D341Med (cell line): ENCODE results near the gene MAP1LC3A.

Experiments
- DNase-seq: peaks from one replicate; pipeline ENCODE4 v3.0.0; 2012; ENCODE audit warnings: low spot score

MAP1LC3A gene

DNA sequence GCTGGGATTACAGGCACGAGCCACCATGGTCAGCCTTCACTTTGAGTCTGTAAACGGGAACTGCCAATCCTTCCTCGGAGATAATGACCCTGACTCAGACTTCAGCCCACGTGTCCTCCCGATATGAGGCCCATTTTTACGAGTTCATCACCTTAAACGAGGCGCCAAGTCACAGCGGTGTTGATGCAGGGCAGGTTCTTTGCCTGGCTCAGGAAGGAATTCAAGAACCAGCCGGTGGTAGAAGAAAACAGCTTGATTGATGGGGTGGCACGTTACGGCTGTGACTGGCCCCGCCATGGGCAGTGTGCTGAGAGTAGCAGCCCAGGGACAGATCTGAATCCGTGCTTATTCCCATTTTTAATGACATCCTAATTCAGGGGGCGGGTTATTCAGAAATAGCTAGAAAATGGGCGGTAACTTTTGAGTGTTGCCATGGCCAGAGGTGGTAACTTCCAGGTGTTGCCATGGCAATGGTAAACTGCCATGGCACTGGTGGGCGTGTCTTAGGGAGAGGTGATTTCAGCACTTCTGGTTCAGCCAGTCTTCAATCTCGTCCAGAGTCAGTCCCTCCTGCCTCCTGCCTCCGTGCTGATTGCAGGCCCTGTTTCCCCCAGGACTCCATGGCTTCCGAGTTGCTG is 9.1 kb upstream of the MAP1LC3A start:
- DNase-seq = no peak

DNA sequence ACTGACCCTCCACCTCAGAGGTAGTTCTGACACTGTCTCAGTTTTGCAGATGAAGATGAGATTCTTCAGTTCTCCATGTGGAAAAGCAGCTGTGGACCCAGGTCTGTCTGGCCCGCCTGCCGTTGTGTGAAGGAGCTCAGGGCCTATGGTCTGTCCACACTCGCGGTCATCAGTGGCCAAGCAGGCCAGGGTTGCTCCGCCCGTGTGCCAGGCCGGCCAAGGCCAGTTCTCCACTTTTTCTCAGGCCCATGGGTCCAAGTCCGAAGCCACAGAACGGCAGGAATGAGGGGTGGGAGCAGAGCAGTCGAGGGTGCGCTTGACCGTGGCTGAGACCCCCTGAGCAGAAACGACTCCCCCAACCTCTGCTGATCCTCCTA is 8.6 kb upstream of the MAP1LC3A start:
- no peak for DNase-seq

DNA sequence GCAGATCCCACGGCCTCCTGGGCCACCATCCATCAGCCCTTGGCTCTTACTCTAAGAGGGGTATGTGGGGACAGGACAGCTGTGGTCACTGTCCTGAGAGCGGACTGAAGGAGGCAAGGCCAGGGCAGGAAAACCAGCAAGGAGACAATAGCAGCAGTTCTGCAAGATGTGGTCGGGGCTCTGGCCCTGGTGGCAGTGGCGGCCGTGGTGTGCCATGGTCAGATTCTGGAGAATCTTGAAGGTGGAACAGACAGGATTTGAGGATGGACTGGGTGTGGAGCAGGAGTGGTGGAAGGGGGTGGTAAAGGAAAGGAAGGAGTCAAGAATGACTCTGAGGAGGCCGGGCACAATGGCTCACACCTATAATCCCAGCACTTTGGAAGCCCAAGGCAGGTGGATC is 5.9 kb upstream of the MAP1LC3A start:
- DNase-seq = no peak

DNA sequence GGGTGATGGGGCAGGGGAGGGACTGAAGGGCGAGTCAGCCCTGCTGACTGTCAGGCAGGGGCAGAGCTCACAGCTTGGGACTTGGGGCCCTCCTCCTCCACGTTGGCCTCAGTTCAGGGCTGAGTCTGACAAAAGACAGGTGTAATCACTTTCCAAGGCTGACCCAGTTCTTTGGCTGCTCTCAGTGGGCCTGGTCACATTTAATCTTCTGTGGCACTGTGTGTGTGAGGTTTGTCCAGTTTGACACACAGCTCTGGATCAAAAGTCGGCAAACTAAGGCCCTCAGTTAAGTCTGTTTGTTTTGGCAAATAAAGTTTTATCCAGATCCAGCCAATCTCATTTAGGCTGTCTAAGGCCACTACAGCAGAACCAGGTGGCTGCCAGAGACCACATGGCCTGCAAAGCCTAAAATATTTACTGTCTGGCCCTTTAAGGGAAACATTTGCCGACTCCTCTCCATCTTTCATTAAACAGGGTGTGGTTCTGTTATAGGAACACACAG is 5.1 kb upstream of the MAP1LC3A start:
- no peak for DNase-seq

DNA sequence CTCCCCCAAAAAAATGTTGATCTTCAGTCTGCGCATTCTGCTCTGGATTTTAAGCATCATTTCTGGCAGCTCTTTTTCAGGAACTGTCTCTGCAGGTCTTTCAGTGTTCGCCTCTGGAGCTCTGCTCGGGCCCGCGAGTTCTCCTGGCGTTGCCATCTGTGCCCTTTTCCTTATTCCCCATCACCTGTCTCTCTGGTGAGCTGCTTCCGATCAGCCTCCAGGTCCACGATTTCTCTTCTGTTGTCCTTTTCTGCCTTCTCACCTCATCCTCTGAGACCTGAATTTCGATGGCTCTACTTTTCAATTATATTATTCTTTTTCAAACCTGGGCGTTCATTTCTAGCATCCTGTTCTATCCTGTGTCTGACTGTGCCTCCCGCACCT is 590 bp upstream of the MAP1LC3A start:
- no peak for DNase-seq

DNA sequence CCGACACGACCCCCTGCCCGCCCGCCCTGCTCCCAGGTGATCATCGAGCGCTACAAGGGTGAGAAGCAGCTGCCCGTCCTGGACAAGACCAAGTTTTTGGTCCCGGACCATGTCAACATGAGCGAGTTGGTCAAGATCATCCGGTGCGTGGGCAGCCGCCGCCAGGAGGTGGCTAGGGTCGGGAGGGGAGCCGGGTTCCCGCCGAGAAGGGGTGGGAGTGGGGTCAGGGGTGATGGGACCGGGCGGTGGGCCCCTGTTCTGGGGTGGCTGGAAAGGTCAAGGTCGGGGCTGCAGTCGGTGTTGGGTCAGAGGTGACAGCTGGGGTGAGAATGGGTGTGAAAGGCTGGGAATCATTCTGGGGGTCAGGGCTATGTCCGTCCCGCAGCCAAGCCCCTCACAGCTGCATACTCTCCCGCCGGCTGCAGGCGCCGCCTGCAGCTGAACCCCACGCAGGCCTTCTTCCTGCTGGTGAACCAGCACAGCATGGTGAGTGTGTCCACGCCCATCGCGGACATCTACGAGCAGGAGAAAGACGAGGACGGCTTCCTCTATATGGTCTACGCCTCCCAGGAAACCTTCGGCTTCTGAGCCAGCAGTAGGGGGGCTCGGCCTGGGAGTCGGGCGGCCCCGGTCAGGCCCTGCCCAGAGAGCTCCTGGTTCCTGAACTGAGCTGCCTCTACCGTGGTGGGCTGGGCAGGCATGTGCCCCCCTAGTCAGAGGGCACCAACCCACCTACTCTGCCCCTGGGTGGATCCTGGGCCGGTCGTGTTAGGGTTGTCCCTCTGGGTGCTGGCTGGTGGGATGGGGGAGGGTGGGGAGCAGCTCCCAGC is 1.0 kb downstream of the MAP1LC3A start:
- DNase-seq = no peak

DNA sequence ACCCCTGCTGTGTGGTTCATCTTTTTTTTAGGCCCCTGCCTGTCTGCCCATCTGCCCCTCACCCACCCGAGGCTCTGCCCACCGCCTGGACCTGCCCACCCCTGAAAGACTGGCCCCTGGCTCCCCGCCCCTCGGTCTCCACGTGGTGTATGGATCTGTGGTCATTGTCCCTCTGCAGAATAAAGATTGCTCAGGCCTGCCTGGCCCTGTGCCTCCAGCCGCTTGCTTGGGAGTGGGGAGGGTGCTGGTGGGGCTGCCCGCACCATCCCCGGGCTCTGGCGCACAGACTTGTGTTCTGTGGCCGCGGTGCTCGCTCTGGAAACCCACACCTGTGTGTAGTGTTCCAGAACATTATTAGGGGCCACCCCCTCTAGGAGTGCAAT is 1.6 kb downstream of the MAP1LC3A start:
- DNase-seq = no peak

DNA sequence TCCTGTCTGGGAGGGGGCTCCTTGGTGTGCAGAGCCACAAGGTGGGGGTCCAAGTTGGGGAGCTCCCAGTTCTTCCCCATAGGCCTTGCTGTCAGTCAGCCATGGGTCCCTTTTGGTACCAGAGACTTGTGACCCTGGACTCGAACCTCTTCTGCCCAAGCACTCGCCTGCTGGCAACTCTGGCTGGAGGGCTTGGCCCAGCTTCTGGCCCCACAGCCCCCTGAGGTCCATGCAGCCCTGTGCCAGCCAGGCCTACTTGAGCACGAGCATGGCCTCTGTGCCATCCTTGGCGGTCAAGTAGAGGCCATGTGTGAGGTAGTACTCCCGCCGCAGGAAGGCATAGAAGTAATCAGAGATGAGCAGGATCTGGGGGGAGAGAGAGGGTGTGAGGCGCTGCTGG is 2.1 kb downstream of the MAP1LC3A start:
- DNase-seq = no peak

DNA sequence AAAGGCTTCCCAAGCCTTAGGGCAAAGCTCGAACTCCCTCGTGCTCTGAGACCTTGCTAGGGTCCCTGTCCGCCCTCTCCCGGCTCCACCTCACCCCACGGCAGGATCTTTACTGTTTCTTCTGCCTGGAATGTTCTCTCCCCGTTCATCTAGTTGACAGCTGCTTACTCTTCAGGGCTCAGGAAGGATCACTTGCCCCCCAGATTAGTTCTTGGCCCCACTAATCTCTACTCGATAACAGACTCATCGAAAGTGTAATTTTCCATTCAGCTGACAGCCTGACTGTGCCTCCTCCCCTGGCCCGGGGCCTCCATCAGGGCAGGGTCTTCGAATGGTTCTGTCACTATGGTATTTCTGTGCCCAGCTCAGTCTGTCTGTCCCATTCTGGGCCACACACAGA is 3.1 kb downstream of the MAP1LC3A start:
- no peak for DNase-seq

DNA sequence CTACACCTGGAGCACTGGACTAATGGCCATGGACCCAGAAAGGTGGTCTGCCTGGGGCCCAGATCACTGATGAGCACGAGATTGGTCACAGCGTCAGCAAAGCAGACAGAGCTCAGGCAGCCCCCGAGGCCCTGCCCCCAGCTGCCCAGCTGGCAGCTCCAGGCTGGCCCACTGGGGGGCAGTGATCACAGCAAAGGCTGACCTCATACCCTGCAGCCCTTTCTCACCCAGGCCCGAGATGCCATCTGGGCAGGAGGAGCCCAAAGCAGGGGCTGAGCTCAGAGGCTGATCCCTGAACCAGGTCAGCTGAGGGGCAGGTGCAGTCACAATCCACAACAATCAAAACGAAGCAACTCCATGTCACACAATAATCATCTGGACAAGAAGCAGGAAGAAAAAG is 4.1 kb downstream of the MAP1LC3A start:
- DNase-seq = peak; percentile 75

DNA sequence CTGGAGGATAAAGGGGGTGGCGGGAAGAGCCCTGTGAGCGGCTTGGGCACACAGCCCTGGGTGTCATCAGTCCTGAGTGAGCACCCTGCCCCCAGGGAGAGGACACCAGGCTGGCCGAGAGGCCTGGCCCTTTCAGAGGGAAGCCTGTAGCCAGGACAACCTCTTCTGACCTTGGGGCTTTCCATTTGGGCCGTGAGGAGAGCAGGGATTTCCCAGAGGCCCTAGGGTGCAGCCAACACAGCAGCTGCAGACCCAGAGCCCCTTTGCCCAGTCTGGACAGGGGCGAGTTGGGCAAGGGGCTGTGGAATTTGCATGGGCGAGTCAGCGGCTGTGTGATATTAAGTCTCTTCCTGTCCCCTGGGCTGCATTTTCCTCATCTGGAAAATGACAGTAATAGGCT is 6.3 kb downstream of the MAP1LC3A start:
- no peak for DNase-seq

DNA sequence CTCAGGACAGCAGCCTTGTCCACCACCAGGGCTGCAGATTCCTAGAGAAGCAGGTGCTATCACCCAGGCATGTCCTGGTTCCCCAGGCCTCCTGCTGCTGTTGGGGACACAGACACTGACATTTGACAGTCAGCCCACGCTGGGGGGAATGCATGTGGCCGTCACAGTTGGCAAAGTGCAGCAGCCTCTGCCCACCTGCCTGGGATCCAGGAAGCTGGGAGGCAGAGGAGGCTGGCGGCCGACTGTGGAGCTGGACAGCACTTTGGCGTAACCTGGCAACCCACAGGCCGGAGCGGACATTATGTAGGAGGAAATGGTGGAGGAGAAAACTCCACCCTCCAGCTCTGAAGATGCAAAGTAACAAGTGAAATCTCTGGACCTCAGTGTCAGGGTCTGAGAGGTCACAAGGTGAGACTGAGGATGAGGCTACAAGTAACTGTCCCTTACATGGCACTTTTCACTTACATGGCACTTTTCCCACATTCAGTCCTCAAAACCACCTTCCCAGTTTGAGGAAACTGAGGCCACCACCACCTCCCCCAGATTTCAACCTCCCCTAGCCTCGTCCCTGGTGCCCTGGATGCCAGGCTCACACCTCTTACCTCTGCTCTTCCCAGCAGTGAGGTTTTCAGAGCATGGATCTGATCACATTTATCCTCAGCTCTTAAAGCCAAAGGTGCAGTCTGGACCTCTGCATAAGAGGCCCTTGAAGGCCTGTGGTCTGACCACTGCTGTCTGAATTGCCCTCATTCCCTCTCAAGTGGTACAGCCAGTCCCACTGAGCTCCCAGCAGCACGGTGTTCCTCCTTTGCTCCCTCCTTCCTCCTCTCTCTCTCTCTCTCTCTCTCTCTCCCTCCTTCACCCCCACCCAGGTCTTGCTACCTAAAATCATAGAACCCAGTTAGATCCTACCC is 8.7 kb downstream of the MAP1LC3A start:
- no peak for DNase-seq

DNA sequence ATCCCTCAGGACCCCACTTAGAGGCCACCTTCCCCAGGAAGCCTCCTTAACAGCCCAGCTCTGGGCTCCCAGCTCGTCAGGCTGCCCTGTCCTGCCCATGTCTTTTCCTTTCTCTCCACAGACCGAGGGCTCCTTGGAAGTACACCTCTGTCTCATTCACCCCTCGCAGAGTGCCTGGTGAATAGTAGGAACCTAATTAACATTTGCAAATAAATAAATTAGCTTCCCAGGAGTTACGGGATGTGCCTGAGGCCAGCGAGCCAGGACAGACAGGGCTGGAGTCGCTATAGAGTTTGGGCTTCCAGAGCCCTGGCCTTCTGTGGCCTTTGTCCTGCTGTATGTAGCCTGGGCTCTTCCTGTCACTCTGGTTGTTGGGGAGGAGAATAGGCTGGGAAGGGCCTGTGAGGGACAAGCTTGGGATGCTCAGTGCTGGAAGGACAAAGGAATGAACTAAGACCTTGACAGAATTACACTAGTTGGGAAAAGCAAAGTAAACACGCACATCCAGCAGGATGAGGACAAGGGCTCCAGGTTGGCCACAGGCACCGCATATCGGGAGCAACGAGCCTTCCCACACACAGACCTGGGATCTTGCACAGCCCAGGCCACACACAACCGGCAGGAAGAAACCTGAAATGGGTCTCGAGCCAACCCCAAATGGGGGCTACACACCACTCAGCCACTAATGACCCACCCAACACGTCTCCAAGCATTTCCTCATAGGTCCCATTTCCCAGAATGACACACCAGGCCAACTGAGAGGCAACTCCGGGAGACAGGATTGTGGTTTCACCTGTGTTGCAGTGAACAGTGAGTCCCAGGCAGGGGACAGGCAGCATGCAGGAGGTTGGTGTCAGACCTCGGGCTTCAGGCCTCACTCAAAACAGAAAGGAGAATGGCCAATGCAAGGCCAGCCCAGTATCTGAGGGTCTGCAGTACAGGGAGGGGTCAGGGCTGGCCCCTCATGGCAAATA is 9.7 kb downstream of the MAP1LC3A start:
- DNase-seq = no peak

DNA sequence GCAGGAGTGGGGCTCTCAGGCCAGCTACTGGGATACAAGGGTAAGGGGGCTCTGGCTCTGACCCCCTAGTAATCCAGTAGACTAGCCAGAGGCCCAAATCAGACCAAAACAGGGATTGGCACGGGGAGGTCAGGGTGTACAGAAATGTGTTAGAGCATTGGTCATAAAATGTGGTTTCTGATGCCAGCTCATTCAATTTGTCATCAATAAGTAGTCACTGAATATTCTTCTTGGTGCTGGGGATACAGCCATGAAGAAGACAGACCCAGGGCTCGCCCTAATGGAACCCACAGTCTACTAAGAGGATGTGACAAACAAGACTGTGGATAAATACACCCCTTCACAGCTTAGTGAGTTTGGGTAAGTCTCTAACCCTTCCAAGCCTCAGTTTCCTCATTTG is 11.1 kb downstream of the MAP1LC3A start:
- DNase-seq = no peak

DNA sequence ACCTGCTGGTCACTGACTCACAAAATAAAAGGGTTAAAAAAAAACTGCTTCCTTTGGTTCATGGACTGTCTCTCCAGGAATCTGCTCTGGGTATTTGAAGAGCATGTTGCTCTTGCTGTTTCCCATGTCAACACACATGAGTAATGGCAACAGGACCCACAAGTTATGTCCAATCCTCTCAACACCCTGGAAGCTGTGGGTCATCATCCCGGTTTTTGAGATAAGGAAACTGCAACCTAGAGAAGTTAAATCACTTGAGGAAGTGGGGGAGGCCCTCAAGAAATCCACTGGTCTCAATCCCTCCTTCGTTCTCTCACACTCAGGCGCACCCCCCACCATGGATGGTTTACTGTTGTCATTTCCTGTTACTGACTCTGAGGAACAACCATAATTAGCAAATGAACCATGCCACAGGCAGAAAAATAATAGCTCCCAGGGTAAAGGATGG is 12.4 kb downstream of the MAP1LC3A start:
- no peak for DNase-seq

DNA sequence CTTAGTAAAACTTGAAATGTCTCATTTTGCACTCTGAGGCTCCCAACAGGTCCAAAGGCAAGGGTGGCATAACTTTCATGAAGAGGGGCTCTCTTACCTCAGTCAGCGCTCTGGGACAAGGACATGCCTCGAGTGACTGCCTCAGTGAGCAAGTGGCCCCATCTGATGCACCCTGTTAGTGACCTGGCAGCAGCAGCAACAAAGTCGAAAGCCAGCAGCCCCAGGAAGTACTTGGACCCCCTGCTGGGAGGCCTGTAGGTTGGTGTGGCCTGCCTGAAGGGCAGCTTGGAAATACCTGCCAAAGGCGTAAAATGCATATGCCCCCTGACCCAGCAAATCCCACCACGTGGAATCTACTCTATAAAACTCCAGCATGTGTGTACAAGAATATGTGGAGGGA is 13.2 kb downstream of the MAP1LC3A start:
- no peak for DNase-seq

DNA sequence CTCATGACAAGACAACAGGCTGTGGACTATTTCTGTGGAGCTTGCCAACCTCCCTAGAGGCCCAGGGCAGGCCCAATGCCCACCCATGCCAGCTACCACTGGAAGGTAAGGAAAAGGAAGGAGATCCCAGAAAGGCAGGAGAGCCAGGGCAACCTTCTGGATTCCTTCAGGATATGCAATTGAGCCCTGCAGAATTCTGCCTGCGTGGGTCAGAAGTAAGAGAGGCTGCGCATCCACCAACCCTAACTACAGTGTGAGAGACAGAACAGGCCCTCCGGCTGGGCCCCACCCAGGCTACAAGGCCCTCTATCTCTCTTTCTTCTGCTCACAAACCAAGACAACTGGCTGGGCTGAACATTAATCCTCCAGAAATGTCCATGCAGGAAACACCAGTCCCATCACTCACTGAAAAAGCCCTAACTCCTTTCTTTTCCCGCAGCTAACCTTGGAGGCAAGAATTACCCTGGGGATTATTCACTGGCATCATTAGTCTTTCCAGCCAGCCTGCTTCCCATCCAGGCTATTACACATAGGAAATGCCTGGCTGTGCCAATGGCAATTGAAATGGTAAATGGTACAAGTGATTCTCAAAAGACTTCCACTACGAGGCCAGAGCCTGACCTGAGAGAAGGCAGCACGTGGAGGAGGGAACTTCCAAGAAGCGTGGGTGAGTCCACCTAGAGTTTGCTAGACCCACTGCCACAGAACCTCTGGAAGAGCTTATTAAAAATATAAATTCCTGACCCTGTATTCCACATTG is 15.2 kb downstream of the MAP1LC3A start:
- DNase-seq = no peak

DNA sequence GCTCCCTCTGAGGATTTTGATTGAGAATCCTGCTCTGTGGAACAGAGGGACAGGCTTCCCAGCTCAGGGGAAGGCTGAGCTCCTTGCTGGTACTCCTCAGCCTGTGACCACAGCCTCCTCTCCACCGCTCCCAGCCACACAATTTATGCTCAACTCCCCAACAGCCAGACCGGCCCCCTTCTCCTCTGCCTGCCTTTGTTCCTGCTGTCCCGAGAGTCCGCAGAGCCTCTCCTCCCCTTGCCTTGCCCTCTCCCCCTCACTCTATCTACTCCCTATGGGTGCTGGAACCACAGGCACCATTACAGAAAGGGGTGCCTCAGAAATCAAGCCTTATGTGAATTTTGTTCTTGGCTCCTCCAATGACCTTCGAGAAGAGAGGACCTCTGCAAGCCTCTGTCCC is 15.9 kb downstream of the MAP1LC3A start:
- DNase-seq = no peak

DNA sequence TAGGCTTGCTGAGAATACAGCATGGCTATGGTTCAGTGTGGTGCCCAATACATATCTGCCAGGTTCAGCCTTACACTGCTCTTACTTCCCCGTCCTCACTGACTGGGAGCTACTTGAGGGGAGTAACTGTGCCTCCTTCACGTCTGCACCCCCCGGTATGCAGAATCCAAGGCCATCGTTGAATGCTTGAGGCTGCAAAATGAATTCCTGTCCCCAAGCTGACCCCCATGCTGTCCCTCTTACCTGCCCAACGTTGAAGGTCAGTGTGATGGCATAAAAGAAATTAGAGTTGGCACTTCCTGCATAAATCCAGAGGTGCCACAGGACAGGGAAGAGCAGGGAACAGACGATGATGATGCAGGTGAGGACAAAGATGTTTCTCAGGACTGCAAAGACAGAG is 16.3 kb downstream of the MAP1LC3A start:
- no peak for DNase-seq

DNA sequence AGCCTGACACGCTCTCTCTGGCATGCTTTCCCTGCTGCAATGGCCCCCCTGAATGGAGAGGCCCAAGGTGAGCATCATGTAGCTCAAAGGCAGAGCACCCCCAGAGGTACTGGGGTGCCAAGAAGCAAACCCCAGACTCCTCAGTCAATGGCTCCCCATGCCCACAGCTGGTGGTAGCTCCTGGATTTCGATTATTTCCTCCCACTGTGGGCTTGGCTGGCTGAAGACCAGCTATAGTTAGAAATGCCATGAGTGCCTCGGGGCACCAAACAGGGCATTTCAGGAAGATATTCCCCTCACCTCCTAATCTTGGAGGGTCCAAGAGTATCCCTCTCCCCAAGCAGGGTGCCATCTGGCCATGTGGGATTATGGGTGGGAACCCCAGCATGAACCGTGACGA is 16.8 kb downstream of the MAP1LC3A start:
- no peak for DNase-seq

DNA sequence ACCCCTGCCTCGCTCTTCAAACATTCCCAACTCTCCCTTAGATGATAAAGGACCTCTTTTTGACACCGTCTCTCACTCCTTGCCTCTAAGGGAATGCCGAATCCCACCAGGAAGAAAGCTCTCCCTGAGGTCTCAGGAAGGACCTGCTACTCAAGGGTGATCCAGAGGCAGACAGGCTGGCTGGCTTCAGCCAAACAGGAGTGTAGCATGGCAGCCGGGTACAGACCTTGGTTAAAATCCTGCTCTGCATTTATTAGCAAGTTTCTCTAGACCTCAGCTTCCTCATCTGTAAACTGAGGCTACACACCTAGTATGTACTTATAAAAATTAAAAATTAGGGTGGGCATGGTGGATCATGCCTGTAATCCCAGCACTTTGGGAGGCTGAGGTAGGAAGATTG is 17.2 kb downstream of the MAP1LC3A start:
- no peak for DNase-seq
